ENCODE measurements around the gene C18orf32.

DNA sequence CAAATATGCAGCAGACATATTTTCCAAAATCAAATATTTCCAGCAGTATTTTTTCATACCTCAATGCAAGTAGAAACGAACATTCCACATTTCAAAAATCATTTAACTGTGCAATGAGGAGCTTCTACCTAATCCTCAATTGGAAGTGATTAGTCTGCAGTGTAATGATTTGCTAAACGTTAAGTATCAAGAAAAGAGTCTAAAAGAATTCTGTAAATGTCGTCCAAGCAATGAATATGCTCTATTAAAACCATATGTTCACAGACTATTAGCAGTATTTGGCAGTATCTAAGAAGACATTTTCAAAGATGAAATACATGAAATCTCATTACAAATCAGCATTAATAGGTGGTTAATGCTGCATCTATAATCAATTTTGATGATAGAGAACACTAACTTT, 42.5 kb downstream of the C18orf32 start:
- TF ChIP-seq, protein P1, sequence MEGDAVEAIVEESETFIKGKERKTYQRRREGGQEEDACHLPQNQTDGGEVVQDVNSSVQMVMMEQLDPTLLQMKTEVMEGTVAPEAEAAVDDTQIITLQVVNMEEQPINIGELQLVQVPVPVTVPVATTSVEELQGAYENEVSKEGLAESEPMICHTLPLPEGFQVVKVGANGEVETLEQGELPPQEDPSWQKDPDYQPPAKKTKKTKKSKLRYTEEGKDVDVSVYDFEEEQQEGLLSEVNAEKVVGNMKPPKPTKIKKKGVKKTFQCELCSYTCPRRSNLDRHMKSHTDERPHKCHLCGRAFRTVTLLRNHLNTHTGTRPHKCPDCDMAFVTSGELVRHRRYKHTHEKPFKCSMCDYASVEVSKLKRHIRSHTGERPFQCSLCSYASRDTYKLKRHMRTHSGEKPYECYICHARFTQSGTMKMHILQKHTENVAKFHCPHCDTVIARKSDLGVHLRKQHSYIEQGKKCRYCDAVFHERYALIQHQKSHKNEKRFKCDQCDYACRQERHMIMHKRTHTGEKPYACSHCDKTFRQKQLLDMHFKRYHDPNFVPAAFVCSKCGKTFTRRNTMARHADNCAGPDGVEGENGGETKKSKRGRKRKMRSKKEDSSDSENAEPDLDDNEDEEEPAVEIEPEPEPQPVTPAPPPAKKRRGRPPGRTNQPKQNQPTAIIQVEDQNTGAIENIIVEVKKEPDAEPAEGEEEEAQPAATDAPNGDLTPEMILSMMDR (IDR thresholded peaks at IDR 0.05) = no peak
- no peak for TF ChIP-seq POLR2A (IDR thresholded peaks at IDR 0.05)

Data from right lobe of liver (tissue), 4 donors.